GM19328 (cell line): ENCODE measurements around the gene TLE1.
"Not testable (repeated sequence)": the region's sequence is repeated elsewhere in the genome, so short reads cannot be mapped to it uniquely, and the experiment has no call there.

Source experiments
- ATAC-seq: cut with Tn5 transposase; IDR thresholded peaks from one replicate; pipeline ENCODE4 v1.9.1; 2021; ENCODE audit warnings: mild to moderate bottlenecking, moderate library complexity; ENCODE audit not compliant: unreplicated experiment

Gene TLE1

DNA sequence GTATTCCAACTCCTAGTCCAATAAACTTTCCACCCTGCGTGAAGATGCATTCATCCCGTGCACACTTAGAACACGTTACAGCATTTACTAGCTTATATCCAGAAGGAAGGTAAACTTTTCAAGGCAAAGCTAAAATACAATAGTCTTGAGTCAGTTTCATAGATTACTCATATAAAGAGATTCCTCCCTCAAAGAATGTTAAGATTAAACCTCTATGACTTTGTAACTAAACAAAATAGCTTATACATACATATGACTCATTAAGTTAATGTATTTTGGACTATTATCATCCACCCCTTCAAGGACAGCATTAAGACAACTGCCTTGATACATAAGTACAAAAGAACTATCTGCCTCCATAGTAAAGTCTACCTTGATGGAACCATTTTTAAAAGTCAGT lies 36.1 kb downstream of the TLE1 start:
- no peak for ATAC-seq

DNA sequence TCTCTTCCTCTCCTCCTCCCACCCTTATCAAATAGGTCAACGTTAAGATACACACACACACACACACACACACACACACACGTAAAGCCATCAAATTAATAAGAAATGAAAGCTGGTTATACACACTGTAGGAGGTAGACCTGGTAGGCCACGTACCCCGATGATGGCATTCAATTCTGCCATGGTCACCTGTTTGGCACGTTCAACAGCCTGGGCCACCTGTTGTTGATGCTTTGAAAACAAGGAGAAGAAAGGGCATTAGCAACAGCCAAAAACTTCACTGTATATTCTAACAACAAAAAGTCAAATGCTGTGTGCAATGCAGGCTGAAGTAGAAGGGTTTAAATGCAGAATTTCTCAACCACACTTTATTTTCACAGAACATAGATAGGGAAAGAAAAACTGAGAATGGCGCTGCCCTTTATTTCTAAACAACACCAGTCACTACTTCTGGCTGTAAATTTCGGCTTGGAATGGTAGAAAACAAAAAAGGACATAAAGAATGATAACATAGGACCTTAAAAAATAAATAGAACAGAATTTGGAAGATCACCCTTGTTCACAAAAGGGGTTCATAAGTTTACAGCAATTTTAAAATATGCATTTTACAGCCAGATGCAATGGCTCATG lies 37.2 kb downstream of the TLE1 start:
- no peak for ATAC-seq

DNA sequence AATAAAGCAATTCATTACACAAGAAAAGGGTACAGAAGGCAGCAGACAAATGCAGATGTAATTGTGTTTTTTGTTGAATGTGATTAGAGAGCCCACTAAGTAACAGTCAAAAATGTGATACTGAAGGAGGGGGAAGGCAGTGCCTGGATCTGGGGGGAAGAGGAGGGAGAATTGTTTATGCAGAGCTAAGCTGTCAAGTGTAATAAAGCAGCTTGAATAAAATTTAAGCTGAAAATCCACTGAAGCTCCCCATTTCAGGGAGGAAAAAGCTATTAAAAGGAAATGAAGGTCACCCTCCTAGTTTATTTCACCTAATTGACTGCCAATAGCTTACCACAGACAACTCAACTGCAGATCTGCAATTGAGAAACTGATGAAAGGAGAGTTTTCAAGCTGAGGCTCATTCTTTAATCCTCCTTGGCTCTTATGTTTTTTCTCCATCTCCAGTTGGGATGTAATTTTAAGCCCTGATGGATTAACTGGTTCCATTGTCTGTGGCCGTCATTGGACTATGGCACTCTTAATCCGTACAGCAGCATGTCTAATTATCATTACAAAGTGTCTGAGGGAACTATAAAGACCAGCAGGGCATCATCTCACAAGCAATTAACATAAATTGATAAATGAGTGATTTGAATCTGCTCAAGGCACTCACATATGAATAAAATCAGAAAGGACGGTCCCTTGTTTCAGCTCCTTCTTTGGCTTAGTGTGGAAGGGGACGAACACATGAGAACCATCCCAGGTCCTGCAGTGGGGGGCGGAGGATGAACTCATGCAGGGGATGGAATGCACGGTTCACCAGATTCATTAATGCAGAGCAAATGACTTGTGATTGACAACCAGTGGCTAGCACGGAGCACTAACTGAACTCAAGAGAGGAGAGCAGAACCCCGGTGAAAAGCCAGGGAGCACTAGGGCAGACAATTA lies 38.5 kb downstream of the TLE1 start:
- no peak for ATAC-seq

DNA sequence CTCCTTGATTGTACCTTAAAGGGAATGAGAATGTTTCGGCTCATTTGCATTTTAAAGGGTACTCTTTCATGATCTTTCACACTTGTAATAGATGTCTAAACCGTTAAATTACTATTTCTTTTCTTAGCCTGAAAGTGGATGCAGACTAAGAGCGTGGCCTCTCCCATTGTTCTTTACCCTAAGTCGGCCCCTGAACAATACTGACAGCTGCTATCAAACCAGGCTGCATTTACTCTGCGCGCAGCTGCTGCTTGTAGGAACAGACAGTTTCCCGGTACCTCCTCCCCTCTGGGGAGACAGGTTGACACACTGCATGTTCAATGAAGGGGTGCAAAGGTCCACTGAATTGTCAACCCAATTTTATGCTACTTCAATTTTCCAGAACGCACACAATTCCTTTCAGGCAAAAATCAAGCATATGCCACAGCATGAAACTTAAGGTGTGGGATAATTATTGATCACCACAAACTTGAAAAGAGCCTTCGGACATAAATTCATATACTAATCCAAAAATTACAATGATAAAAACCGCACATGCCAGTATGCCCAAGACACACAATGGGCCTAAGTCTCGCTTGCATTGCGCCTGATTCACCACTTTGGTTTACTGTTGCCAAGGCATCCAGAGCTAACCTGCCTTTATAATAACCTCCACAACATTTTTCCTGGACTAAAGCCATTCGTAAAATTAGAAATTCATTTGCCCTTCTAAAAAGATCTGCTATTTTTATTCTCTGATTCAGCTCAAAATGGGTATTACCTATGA lies 39.7 kb downstream of the TLE1 start:
- no peak for ATAC-seq

DNA sequence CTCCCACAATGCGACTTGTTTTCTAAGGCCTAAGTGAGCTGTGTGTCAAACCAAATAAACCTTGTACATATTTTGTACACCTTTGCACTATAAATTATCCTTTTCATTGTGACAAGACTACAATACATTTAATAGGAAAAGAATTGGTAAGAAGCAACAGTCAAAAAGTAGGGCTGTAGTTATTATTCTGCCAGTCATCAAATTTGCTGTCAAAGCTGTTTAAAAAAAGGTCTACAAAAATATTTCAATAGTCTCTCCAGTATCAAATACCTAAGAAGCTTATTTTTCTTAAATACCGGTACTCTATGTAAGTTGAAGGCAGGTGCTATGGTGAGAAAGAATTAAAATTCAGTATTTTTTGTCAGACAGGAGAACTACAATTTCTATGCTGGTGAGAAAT lies 40.5 kb downstream of the TLE1 start:
- ATAC-seq = no peak

DNA sequence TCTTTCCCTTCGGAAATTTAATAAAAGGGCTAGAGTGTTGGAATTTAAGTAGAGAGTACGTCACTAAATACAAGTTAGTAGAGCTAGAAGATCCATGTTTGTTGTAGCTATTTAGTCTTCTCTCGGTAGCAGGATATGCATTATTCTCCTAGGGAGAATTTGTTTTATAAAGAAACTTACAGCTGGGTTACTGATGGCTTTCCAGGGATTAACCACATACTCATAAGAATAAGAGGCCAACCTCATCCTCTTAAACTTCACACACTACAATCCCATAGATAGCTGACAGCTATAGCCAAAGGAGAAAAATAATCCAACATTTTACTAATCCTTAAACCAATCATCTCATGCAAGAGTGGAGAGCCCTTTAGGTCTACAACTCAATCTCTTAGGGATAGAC lies 43.0 kb downstream of the TLE1 start:
- no peak for ATAC-seq

DNA sequence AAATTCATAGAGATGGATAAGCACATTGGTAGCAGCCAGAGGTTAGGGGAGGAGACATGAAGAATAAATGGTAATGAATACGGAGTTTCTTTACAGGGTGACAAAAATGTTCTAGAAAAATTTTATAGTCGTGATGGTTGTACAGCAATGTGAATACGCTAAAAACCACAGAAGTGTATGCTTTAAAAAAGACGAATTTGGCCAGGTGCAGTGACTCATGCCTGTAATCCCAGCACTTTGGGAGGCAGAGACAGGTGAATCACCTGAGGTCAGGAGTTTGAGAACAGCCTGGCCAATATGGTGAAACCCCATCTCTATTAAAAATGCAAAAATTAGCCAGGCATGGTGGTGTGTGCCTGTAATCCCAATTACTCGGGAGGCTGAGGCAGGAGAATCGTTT lies 44.8 kb downstream of the TLE1 start:
- not testable (repeated sequence) for ATAC-seq

DNA sequence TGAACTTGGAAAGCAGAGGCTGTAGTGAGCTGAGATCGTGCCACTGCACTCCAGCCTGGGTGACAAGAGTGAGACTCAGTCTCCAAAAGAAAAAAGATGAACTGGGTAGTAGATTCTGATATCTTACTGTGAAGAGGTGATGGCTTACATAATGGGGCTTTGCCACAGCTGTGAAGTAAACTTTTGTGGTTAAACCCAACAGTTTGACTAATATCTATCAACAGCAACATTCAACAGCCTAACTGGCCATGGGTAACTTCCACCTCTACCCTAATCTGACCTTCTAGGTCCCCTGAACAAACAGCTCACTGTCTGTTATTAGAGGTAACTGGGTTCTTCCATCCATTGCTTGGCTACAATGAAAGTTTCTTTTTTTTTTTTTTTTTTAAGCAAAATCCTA lies 52.1 kb downstream of the TLE1 start:
- ATAC-seq = no peak

DNA sequence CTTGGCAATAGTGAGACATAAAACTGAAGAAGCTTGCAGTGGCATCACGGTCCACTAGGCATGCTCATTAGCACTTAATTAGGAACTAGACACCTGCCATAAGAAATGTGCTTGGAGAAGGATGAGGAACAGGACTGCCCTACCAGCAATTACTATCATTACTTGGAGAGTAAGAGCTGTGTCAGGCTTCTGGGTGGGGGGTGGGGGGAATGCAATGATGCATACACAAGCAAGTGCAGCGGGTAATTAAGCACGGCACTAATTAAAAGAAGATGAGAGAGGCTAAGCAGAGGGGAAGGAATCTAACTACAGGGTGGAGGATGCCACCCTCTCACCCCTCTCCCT lies 53.1 kb downstream of the TLE1 start:
- no peak for ATAC-seq

DNA sequence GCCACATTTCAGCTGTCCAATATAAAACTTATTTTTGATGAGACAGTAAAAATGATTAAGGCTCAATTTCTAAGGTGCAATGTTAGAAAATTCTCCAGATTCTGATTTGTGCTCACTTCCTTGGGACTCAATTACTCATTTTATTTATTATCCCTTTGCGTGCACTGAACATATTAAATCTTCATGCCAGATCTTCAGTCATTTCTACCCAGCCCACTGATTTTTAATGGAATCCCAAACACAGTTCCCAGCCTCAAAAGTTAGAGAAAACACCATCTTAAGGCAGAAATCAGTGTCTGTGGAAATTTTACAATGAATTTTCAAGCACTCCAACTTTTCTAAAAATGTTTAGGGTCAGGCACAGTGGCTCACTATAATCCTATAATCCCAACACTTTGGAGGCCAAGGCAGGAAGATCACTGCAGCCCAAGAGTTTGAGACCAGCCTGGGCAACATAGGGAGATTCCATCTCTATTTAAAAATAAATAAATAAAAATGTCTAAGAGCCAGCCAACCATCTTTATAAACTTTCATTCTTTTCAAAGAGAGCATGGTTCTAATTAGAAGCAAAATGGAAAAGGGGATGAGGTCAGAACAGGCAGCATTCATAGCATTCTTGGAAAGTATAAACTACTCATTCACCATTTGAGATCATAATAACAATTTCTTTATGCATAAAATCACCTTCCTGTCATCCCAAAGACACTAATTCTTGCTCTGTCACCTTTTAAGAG lies 53.7 kb downstream of the TLE1 start:
- ATAC-seq = no peak

DNA sequence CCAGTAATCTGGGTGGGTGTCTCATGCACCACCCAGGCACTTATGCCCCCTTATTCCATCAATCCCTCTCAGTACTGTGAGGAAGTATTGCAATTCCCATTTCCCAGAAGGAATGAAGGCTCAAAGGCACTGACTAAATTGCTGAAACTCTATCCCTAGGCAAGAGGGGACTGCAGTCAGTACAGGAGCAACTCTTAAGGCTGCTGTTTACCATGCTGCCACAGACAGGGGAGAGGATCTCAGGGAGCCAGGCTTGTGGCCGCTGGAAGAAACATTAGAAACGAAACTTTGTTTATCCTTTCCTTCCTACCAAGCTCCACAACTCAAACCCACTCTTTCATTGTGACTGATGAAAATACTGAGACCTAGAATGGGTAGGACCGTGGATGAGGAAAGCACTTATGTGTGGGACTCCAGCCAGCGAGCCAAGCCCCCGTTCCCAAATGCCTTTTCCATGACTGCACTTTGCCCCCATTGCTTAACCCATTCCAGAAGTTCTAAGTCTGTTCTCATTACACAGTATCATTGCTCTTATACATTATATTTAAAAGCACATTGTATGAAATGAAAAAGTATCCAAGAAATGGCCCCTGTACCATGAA lies 54.3 kb downstream of the TLE1 start:
- no peak for ATAC-seq

DNA sequence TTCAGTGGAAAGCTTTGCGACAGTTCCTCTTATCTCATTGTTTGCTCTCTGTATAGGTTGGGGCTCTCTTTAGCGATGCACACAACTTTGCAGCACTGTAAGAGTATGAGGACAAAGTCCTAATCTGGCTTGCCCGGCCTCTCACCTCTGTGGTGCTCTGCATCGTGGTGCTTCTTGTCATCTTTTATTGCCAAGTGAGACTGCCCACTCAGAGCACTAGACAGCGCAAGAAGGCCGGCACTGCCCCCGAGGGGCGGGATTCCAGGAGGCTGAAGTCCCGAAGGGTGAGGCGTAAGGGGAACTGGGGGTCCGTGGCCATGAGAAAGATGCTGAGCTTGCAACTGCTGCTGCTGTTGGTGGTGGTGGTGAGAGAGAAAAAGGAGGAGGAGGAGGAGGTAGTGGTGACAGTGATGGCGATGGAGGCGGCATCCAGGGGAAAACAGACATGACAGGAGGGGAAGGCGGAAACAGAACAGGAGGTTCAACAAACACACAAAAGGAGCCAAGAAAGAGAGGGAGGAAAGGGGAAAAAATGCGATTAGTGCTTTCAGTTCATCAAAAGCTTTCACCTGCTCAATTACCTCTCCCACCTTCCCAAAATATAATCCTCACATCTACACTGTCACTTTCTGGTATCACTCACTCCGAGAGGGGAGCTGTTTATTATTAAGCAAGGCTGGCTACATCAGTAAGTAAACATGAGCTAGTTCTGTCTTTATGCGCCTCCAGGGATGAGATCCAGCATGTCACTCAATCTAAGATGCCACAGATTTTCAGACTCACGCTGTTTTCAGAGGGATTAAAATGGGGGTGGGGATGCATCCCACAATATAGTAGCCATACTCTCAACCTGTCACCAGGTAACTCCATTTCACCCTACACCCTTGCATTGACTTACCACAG lies 55.1 kb downstream of the TLE1 start:
- ATAC-seq = no peak

DNA sequence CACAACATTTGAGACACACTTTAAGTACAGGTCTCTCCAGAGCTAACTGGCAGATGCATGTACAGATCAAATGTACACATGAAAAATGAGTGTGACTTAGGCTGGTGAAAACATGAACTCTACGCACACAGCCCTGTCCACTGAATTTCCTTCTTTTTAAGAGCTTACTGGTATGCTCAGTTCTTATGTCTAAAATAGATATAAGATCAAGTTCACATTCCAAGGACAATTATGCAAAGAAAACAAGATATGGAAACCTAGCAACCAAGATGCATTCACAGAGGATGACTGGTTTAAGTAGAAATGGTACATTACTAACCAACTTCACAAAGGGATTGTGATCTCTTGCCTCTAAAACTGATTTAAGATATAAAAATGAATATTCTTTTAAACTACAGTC lies 56.7 kb downstream of the TLE1 start:
- ATAC-seq = no peak

DNA sequence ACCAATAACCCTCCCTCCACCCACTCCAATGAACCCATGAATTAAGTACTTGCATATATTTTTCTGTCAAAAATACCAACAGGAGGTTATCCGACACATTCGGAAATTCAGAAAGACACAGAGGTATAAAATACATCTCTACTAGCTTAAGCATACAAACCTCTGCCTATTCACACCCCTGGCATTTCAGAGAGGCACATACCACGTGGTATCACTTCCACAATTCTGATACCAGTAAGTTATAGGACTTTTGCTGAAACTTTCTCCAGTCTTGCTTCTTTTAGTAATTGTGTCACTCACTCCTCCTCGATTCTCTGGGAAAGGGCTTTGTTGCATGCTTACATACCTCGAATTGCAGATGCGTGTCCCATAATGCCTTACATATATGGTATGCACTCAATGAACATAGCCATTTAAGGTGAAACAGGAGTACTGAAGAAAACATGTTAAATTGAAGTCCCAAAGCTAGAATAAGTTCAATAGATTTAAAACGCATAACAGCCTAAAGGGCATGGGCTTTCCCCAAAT lies 58.1 kb downstream of the TLE1 start:
- no peak for ATAC-seq

DNA sequence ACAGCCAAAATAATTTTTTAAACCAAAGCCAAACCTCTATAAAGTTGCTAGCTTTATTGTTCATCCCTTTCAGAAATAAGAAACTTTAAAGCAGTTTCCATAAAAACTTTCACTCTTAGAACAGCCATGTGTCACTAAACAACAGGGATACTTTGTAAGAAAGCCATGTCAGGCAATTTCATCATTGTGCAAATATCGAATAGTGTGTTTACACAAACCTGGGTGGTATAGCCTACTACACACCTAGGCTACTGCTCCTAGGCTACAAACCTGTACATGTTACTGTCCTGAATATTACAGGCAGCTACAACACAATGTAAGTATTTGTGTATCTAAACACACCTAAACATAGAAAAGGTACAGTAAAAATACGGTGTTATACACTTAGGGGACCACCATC lies 59.9 kb downstream of the TLE1 start:
- ATAC-seq = no peak

DNA sequence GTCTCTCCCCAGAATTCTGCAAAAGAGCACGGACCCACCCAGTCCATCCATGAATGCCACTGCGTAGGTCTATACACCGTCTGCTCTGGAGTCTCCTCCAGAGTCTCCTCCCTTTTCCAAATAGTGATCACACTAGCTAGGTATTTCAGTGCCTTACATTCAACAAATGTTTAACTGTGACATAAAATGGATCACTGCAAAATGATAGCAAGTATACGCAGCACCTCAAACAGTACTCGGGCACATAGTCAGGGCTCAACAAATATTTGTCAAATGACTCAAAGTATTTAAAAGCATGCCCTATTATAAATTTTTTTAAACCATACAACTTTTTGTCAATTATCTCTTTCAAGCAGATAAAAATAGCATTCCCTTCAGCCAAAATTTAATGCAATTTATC lies 60.5 kb downstream of the TLE1 start:
- ATAC-seq = no peak

DNA sequence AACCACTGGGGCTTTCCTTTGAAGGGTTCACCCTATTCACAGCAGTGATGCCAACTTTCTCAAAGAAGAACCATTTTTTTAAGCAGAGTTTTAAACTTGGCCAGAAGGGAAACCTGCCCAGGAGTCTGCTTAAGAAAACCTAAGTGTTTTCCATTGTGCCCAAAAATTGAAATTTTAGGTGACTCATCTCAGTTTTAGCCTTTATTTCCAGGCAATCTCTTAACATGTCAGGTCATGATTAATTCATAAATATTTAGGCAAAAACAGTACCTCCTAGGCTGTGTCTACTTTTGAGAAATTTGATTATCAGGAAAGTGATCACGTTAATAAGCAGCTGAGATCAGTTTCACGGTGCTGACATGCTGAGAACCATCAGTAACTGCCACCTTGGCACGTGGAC lies 61.9 kb downstream of the TLE1 start:
- no peak for ATAC-seq

DNA sequence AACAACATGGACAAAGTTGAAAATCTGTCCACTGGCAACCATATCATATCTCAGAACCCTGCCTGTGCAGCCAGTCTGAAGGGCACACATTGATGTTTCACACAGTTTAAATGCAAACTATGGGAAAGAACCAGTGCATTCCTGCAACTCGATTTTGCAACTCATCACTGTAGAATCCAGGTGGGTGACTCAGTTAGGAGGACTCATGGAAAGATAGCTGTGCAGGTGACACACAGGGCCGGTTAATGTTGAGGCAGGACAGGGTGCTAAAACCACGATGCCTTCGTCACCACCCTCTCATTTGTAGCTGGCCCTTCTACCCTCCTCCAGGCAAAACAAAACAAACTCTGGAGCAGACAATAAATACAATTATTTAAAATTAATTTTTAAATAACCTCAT lies 62.8 kb downstream of the TLE1 start:
- no peak for ATAC-seq

DNA sequence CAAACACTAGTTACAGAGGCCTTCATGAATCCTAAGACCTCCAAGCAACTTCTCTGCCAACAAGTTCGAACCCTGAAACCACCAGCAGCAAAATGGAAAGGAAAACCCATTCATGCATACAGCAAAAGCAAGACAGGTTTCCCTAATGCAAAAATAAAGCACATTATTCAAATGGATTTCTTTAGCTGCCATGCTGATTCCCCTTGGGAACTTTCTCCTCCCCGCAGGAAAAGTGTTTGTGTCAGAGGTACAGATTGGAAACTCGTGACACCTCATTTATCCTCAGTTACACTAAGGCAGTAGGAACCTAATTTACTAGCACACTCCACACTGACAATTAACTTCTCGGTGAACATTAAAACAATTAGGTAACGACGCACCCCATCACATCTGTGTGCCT lies 63.4 kb downstream of the TLE1 start:
- ATAC-seq = no peak

DNA sequence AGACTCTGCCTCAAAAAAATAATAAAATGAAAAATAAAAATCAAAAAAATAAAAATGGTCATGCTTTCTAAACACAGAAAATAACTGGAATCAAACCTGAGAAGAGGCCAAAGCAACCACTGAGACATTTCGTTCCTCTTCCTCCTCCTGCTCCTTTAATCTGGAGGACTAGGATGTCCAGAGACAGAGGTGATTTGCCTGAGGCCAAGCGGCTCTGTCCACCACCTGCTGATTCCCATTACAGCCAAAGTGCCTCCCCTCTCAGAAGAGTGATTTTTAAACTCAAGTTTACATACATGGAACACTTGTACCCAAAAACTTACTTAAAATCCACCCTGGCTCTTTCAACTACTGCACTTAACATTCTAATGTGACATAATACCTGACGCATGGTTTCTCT lies 65.6 kb downstream of the TLE1 start:
- no peak for ATAC-seq
